SKM-1 treated with dmso at 0.1 percent for 144 hours (cell line): ENCODE results near the gene KMT2C.
"Not testable (repeated sequence)": the region's sequence is repeated elsewhere in the genome, so short reads cannot be mapped to it uniquely, and the experiment has no call there.

Experiments used
- DNase-seq: peaks from one replicate; lab custom pipeline; 2025; ENCODE audit not compliant: unreplicated experiment; lab: John Stamatoyannopoulos, UW

Gene KMT2C

GRCh38 chr7:152363798-152364197 is 72.0 kb downstream of the KMT2C start:
- no peak for DNase-seq

- DNase-seq, result no peak
Observed at GRCh38 chr7:152362128-152362926, 73.5 kb downstream of the KMT2C start.

DNA sequence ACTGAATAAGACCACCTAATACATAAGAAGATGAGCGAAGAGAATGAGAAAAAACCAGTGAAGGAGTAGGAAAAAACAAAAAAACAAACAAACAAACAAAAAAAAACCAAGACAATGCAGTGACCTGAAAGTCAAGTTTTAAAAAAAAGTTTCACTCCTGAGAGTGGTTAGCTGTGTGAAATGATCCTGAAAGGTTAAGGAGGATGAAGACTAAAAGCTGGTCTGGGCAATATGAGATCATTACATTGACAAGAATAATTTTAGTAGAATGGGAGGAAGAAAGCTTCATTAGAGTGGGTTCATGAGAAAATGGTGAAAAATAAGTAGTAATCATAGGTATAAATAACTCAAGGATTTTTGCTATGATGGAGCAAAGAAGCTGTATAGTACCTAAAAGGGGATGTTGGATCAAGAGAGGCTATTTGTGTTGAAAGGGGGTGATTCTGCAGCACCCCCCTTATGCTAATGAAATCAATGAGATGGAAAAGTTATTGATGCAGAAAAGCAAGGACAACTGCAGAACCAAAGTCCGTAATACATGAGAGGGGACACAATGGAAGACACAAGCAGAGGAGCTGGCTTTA is 80.2 kb downstream of the KMT2C start:
- no peak for DNase-seq

GRCh38 chr7:152354061-152354460 is 81.7 kb downstream of the KMT2C start:
- no peak for DNase-seq

DNA sequence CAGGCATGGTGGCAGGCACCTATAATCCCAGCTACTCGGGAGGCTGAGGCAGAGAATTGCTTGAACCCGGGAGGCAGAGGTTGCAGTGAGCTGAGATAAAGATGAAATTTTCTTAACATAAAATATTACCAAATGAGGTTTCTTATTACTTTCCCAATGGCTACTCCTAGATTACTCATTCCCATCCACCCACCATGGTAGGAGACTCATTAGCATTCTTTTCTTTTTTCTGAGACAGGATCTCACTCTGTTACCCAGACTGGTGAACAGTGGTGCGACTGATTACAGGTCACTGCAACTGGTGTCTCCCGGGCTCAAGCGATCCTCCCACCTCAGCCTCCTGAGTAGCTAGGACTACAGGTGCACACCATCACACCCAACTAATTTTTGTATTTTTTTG is 82.5 kb downstream of the KMT2C start:
- not testable (repeated sequence) for DNase-seq

- not testable (repeated sequence) for DNase-seq
Observed at GRCh38 chr7:152351747-152352146, 84.1 kb downstream of the KMT2C start.

DNA sequence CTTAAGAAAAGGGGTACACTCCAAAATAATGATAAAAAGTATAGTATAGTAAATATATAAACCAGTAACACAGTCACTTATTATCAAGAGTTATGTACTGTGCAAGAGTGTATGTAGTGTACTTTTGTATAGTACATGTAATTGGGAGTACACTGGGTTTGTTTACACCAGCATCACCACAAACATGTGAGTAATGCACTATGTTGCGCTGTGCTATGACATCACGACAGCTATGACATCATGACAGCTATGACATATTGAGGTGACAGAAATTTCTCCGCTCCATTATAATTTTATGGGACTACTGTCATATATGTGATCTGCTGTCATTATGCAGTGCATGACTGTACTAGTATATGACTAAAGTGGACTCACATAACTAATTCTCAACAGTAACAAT is 84.6 kb downstream of the KMT2C start:
- no peak for DNase-seq

DNA sequence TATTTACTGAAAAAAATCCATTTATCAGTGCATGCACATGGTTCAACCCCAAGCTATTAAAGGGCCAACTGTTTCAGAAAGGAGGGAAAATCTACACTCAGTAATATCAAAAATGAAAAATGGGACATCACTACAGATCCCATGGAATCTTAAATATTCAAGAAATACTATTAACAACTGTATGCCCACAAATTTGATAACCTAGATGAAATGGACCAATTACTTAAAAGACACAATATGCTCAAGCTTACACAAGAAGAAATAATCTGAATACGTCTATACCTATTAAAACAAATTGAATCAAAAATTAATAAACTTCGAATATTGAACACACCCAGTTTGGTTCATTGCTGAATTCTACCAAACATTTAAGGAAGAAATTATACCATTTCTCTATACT is 87.9 kb downstream of the KMT2C start:
- DNase-seq, result no peak

DNA sequence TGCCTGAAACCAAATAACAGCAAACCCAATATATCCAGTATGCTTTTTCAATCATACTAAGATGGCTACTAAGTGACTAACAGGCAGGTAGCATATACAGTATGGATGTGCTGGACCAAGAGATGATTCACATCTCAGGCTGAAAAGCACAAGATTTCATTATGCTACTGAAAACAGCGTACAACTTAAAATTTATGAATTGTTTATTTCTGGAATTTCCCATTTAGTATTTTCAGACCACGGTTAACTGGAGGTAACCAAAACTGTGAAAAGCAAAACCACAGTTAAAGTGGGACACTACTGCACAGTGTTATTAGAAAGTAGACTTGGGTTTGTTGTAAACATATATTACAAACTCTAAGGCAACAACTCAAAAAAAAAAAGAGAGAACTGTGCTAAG is 91.5 kb downstream of the KMT2C start:
- DNase-seq, result no peak

DNA sequence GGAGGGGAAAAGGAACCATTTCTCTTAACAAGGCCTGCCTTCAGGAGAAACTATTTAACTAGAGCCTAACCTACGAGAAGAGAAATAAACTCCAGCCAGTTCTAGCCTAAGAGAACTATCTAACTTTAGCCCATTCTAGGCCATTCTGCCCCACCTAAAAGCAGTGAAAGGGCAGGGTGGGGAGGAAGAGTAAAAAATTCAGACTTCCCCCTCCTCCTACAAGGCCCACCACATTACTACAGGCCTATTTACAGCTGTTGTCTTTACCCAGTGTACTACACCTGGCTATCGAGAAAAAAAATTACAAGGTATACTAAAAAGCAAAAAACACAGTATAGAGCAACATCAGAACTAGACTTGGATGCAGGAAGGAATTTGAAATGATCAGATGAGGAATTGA is 93.0 kb downstream of the KMT2C start:
- no peak for DNase-seq

- no peak for DNase-seq
Observed at GRCh38 chr7:152341914-152342236, 93.9 kb downstream of the KMT2C start.

DNA sequence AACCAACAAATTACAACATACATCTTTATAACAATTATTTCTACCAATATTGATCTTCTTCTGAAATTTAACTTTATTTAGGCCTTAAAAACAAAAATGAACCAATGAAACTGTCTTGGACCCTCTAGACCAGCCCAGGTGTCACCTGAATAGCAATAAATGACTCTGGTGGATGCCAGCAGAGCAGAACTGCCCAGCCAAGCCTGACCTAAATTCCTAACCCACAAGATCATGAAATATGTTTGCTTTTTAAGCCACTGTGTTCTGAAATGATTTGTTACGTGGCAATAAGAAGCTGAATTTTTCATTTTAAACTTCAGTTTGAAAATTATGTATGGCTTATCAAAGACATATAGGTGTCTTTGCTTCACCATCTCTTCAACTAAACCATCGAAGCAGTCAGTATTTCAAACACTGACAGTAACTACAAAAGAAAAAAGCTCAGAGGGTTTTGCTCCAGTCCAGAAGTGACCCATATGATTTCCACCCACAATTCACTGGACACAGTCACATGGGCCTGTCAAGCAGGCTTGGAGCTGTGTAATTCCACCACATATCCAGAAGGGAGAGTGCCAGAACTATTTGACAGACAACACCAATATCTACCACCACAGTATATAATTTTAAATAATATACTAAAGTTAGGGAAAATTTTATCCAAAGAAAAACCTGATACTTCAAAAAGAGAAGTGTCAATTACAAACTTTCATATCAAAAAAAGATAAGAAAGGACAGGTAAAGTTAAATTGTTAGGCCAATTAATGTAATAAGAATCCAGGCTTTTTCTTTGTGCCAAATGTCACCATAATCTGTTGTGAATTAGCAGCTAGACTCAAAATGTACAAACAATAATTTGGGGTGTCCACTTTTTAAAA is 94.5 kb downstream of the KMT2C start:
- no peak for DNase-seq

DNA sequence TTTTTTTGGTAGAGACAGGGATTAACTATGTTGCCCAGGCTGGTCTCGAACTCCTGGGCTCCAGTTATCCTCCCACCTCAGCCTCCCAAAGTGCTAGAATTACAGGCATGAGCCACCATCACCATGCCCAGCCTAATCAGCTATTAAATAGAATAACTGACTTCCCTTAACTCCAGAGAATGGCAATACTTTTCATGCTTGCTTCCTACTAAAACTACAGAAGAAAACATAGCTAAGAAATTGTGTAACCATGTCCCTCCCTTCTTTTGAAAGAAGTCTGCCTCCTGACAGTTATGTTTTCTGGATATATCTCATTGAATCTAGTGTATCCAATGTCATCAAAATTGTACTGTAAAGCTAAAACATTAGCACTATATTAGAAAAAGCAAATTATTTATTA is 95.6 kb downstream of the KMT2C start:
- no peak for DNase-seq

DNA sequence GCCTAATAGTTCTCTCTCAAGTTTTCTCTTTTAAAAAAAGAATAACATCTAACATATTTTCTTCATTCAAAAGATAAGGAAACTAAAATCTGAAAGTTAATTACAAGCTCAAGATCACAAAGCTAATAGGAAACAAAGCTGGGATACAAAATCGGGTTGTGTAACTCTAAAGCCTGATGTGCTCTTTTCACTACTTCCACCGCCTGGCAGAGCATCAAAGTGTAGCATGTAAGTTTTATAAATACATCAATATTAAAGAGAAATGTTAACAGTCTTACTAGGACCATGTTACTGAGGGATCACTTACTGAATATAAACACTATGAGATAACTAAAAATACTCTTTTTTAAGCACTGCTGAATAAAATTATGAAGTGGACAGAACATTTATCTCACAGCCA is 97.2 kb downstream of the KMT2C start:
- DNase-seq, result no peak

- DNase-seq, result no peak
Observed at GRCh38 chr7:152336754-152337368, 98.9 kb downstream of the KMT2C start.

GRCh38 chr7:152335900-152336571 is 99.8 kb downstream of the KMT2C start:
- DNase-seq, result no peak

DNA sequence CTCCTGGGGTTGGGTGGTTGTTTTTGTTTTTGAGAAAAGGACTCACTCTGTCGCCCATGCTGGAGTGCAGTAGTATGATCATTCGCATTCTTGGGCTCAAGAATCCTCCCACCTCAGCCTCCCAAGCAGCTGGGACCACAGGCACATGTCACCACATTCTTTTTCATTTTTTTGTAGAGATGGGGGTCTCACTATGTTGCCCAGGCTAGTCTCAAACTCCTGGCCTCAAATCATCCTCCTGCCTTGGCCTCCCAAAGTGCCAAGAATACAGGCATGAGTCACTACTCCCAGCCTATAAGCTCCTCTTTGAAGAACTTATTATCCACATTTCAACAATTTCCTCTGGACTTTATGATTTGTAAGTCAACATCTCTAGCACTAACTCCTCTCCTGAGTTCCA is 102.7 kb downstream of the KMT2C start:
- DNase-seq, result no peak

DNA sequence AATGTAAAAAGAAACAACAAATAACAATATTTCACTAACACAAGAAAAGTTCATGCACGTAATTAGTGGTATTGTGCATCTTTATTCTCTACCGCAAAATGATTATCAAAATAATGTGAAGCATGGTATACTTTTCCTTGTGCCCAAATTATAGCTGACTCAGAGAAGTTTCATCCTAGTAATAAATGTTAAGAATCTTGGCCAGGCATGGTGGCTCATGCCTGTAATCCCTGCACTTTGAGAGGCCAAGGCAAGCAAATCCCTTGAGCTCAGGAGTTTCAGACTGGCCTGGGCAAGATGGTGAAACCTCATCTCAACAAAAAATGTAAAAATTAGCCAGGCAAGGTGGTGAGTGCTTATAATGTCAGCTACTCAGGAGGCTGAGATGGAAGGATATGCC is 105.0 kb downstream of the KMT2C start:
- no peak for DNase-seq

- DNase-seq, result no peak
Observed at GRCh38 chr7:152329469-152329868, 106.3 kb downstream of the KMT2C start.

DNA sequence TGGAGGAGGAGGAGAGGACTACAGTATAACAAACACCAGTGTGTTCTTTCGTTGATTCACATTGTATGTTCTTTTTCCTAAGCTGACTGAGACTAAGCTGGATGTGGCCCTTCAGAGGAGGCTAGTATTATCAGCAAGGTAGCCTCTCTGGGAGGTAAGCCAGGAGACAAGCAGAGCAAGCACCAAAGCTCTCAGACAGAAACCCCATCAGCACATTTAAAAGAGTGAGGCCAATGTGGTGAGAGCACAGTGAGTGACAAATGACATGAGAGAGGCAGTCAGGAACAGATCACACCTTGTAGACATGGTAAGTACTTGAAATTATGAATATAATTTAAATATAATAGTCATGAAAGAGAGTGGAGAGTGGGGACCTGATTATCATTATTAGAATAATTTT is 107.6 kb downstream of the KMT2C start:
- DNase-seq, result no peak

- DNase-seq, result no peak
Observed at GRCh38 chr7:152315845-152316244, 120.0 kb downstream of the KMT2C start.
